H9 (cell line): Measurements from ENCODE around the gene FBH1. TPM values are rescaled to one million over a fixed set of nuclear protein-coding genes. Genes with fewer than 3 reads are reported as not detected.

ENCODE experiments used
- DNase-seq: peaks from one replicate; pipeline ENCODE4 v3.0.0-alpha.2; 2017
- H2AFZ ChIP-seq: one replicate; pipeline ENCODE4 v1.6.1; 2013; ENCODE audit warnings: mild to moderate bottlenecking, low read length, control low read depth, moderate library complexity
- H2AK5ac ChIP-seq: 2 replicates; pipeline ENCODE4 v1.6.1; 2013; ENCODE audit warnings: low read length, control low read depth, mixed read lengths; ENCODE audit not compliant: insufficient read length
- H2BK120ac ChIP-seq: one replicate; pipeline ENCODE4 v1.6.1; 2013; ENCODE audit warnings: low read depth, mild to moderate bottlenecking, low read length, control low read depth, inconsistent platforms; ENCODE audit not compliant: poor library complexity, severe bottlenecking
- H2BK12ac ChIP-seq: 2 replicates; pipeline ENCODE4 v1.6.1; 2013; ENCODE audit warnings: low read length, control low read depth, mixed read lengths, low read depth; ENCODE audit not compliant: insufficient read length
- H2BK15ac ChIP-seq: 2 replicates; pipeline ENCODE4 v1.6.1; 2013; ENCODE audit warnings: low read depth, low read length, control low read depth
- H2BK20ac ChIP-seq: one replicate; pipeline ENCODE4 v1.6.1; 2013; ENCODE audit warnings: low read depth, mild to moderate bottlenecking, low read length, control low read depth, inconsistent platforms; ENCODE audit not compliant: poor library complexity, severe bottlenecking
- H2BK5ac ChIP-seq: 2 replicates; pipeline ENCODE4 v1.6.1; 2013; ENCODE audit warnings: low read length, control low read depth, mixed read lengths; ENCODE audit not compliant: insufficient read length
- H3K14ac ChIP-seq: 2 replicates; pipeline ENCODE4 v1.6.1; 2013; ENCODE audit warnings: low read length, control low read depth; ENCODE audit not compliant: insufficient read depth
- H3K18ac ChIP-seq: 2 replicates; pipeline ENCODE4 v1.6.1; 2013; ENCODE audit warnings: low read depth, mild to moderate bottlenecking, mixed read lengths, low read length, control low read depth; ENCODE audit not compliant: insufficient read length
- H3K23ac ChIP-seq: 2 replicates; pipeline ENCODE4 v1.6.1; 2013; ENCODE audit warnings: low read length, control low read depth, mixed read lengths, low read depth; ENCODE audit not compliant: insufficient read length
- H3K23me2 ChIP-seq: 2 replicates; pipeline ENCODE4 v1.6.1; 2013; ENCODE audit warnings: low read depth, mild to moderate bottlenecking, mixed read lengths, low read length, control low read depth; ENCODE audit not compliant: insufficient read length, poor library complexity, severe bottlenecking
- H3K27ac ChIP-seq: 2 replicates; pipeline ENCODE4 v1.5.1; 2013; ENCODE audit warnings: low read length, control low read depth, mixed read lengths, low read depth; ENCODE audit not compliant: insufficient read length
- H3K27me3 ChIP-seq: 2 replicates; pipeline ENCODE4 v1.6.1; 2013; ENCODE audit warnings: low read length, control low read depth, inconsistent platforms; ENCODE audit not compliant: insufficient read depth
- H3K4ac ChIP-seq: 2 replicates; pipeline ENCODE4 v1.6.1; 2013; ENCODE audit warnings: low read depth, mild to moderate bottlenecking, control low read depth, inconsistent platforms, low read length, moderate library complexity
- H3K4me1 ChIP-seq: 2 replicates; pipeline ENCODE4 v1.6.1; 2013; ENCODE audit warnings: low read length, control low read depth, inconsistent platforms; ENCODE audit not compliant: insufficient read depth
- H3K4me2 ChIP-seq: 2 replicates; pipeline ENCODE4 v1.6.1; 2013; ENCODE audit warnings: low read length, control low read depth, mixed read lengths; ENCODE audit not compliant: insufficient read length, insufficient read depth
- H3K56ac ChIP-seq: 2 replicates; pipeline ENCODE4 v1.6.1; 2013; ENCODE audit warnings: low read depth, mild to moderate bottlenecking, mixed read lengths, low read length, control low read depth; ENCODE audit not compliant: insufficient read length
- H3K79me1 ChIP-seq: 2 replicates; pipeline ENCODE4 v1.6.1; 2013; ENCODE audit warnings: low read depth, mild to moderate bottlenecking, moderate library complexity, low read length, control low read depth, inconsistent platforms; ENCODE audit not compliant: insufficient read depth, poor library complexity, severe bottlenecking
- H3K79me2 ChIP-seq: 2 replicates; pipeline ENCODE4 v1.6.1; 2013; ENCODE audit warnings: low read length, control low read depth, inconsistent platforms; ENCODE audit not compliant: insufficient read depth
- H3K9ac ChIP-seq: 2 replicates; pipeline ENCODE4 v1.6.1; 2013; ENCODE audit warnings: low read length, control low read depth, mixed read lengths; ENCODE audit not compliant: insufficient read length; ENCODE audit errors: extremely low read depth
- H3K9me3 ChIP-seq: one replicate; pipeline ENCODE4 v1.6.1; 2013; ENCODE audit warnings: low read depth, low read length, inconsistent platforms; ENCODE audit not compliant: control insufficient read depth
- H3T11ph ChIP-seq: one replicate; pipeline ENCODE4 v1.6.1; 2013; ENCODE audit warnings: mild to moderate bottlenecking, low read length, control low read depth, inconsistent platforms
- H4K20me1 ChIP-seq: one replicate; pipeline ENCODE4 v1.6.1; 2013; ENCODE audit not compliant: control insufficient read depth, insufficient read length, insufficient read depth
- H4K5ac ChIP-seq: 2 replicates; pipeline ENCODE4 v1.6.1; 2013; ENCODE audit warnings: low read depth, mild to moderate bottlenecking, mixed read lengths, low read length, control low read depth; ENCODE audit not compliant: insufficient read length
- H4K8ac ChIP-seq: replicated peaks from 2 replicates; pipeline ENCODE4 v1.6.1; 2013; ENCODE audit warnings: low read length, control low read depth, mixed read lengths, low read depth; ENCODE audit not compliant: insufficient read length
- H4K91ac ChIP-seq: 2 replicates; pipeline ENCODE4 v1.6.1; 2013; ENCODE audit warnings: low read depth, mild to moderate bottlenecking, moderate library complexity, mixed read lengths, low read length, control low read depth; ENCODE audit not compliant: insufficient read length
- H3K27ac Mint-ChIP-seq, 3 experiments: 2 replicates in 2 of 3; 3 replicates in 1 of 3; pipeline ENCODE4 v1.8.0; 2020 to 2021; ENCODE audit warnings: mixed read lengths in 3 of 3, mild to moderate bottlenecking in 1 of 3, moderate library complexity in 1 of 3
- H3K27me3 Mint-ChIP-seq: 2 replicates; pipeline ENCODE4 v1.8.0; 2021; ENCODE audit warnings: low read depth, mild to moderate bottlenecking, moderate library complexity, mixed read lengths
- H3K36me3 Mint-ChIP-seq, 3 experiments: 2 replicates in 2 of 3; 3 replicates in 1 of 3; pipeline ENCODE4 v1.8.0; 2020 to 2021; ENCODE audit warnings: low read depth in 3 of 3, mixed read lengths in 3 of 3; ENCODE audit not compliant: insufficient read depth in 1 of 3
- H3K4me1 Mint-ChIP-seq, 2 experiments: 2 replicates each; pipeline ENCODE4 v1.8.0; 2020; ENCODE audit warnings: mixed read lengths in 2 of 2
- H3K4me3 Mint-ChIP-seq, 2 experiments: 2 replicates in 1 of 2; 3 replicates in 1 of 2; pipeline ENCODE4 v1.8.0; 2020 to 2021; ENCODE audit warnings: mild to moderate bottlenecking in 2 of 2, mixed read lengths in 2 of 2, moderate library complexity in 1 of 2
- H3K9me3 Mint-ChIP-seq, 2 experiments: 2 replicates in 1 of 2; 3 replicates in 1 of 2; pipeline ENCODE4 v1.8.0; 2020; ENCODE audit warnings: mild to moderate bottlenecking in 2 of 2, mixed read lengths in 2 of 2, moderate library complexity in 1 of 2
- WGBS: extraction: QIAGEN DNeasy Blood & Tissue Kit; methylation state at CpG from one replicate; pipeline ENCODE4 v1.1.7; 2013; ENCODE audit warnings: missing lambda C conversion rate, low lambda C conversion rate, mixed read lengths; ENCODE audit not compliant: insufficient read length; ENCODE audit errors: extremely low coverage; 5-methylcytosine and 5-hydroxymethylcytosine counted together
- total RNA-seq: library from RNA; stranded (reverse); gene quantifications from 2 replicates; pipeline ENCODE4 v1.2.1, GENCODE V29; 2021
- TF ChIP-seq, protein P1 (sequence below): fragments of 200-600 bp; sonication (generic); conservative IDR thresholded peaks from 3 replicates; pipeline ENCODE4 v1.8.0; 2021; ENCODE audit warnings: antibody characterized with exemption, mild to moderate bottlenecking

FBH1 gene
- total RNA-seq, 1 experiment from 2014 or later = 52.2 TPM

- H3T11ph ChIP-seq = no peak overlapping the region
- DNase-seq = no peak
- H4K5ac ChIP-seq = no peak overlapping the region
- no CpG with 5 or more reads among the region's 5 CpGs for WGBS
- no peaks in the 10 kb centered on the region for H3K4me1 ChIP-seq
- H2AFZ ChIP-seq = no peak overlapping the region
- H3K14ac ChIP-seq = no peak overlapping the region
- Mint-ChIP-seq H3K9me3 (no peaks in the 10 kb centered on the region; a peak in 1 of 5 replicates), H3K27me3 (no peaks in the 10 kb centered on the region), H3K27ac (no peak overlapping the region), H3K4me1 (peaks cover 4 to 7% of the 10 kb centered on the region in 2 experiments), H3K36me3 (peaks cover 13 to 15% (median 13%) of the 10 kb centered on the region in 3 experiments; a peak in 5 of 7 replicates), H3K4me3 (no peak overlapping the region)
- no peak overlapping the region for H2BK5ac ChIP-seq
- no peaks in the 10 kb centered on the region for H3K79me1 ChIP-seq
- no peak overlapping the region for H2BK15ac ChIP-seq
- H3K27ac ChIP-seq = no peak overlapping the region
- H3K4ac ChIP-seq = no peak overlapping the region
- TF ChIP-seq, protein P1, sequence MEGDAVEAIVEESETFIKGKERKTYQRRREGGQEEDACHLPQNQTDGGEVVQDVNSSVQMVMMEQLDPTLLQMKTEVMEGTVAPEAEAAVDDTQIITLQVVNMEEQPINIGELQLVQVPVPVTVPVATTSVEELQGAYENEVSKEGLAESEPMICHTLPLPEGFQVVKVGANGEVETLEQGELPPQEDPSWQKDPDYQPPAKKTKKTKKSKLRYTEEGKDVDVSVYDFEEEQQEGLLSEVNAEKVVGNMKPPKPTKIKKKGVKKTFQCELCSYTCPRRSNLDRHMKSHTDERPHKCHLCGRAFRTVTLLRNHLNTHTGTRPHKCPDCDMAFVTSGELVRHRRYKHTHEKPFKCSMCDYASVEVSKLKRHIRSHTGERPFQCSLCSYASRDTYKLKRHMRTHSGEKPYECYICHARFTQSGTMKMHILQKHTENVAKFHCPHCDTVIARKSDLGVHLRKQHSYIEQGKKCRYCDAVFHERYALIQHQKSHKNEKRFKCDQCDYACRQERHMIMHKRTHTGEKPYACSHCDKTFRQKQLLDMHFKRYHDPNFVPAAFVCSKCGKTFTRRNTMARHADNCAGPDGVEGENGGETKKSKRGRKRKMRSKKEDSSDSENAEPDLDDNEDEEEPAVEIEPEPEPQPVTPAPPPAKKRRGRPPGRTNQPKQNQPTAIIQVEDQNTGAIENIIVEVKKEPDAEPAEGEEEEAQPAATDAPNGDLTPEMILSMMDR = no peak
- no peaks in the 10 kb centered on the region; the same call in 1 of the 2 replicates for H3K27me3 ChIP-seq
- H3K9ac ChIP-seq = no peak overlapping the region
- H3K9me3 ChIP-seq = no peaks in the 10 kb centered on the region
- H2AK5ac ChIP-seq = no peak overlapping the region
- H2BK12ac ChIP-seq = no peak overlapping the region
- no peak overlapping the region for H3K18ac ChIP-seq
- H2BK20ac ChIP-seq = no peak overlapping the region
- no peaks in the 10 kb centered on the region for H3K79me2 ChIP-seq
- H2BK120ac ChIP-seq = no peak overlapping the region
- H3K4me2 ChIP-seq = no peak overlapping the region
- no peaks in the 10 kb centered on the region for H4K20me1 ChIP-seq
- no peak overlapping the region for H4K91ac ChIP-seq
- no peak overlapping the region for H3K56ac ChIP-seq
- no peak overlapping the region for H4K8ac ChIP-seq
- no peak overlapping the region for H3K23ac ChIP-seq
- H3K23me2 ChIP-seq = no peaks in the 10 kb centered on the region
Measured at GRCh38 chr10:5858811-5859210, 31.2 kb upstream of the FBH1 start.
